HG03469 (cell line): ENCODE measurements around the gene RSPH10B2.
A peak's percentile ranks its signal among the peaks of the same experiment; 100 is the strongest.
"Not testable (repeated sequence)": the region's sequence is repeated elsewhere in the genome, so short reads cannot be mapped to it uniquely, and the experiment has no call there.

ENCODE experiments used
- ATAC-seq: cut with Tn5 transposase; IDR thresholded peaks from one replicate; pipeline ENCODE4 v1.9.1; 2021; ENCODE audit warnings: mild to moderate bottlenecking, moderate library complexity, moderate number of reproducible peaks; ENCODE audit not compliant: unreplicated experiment

RSPH10B2 gene

DNA sequence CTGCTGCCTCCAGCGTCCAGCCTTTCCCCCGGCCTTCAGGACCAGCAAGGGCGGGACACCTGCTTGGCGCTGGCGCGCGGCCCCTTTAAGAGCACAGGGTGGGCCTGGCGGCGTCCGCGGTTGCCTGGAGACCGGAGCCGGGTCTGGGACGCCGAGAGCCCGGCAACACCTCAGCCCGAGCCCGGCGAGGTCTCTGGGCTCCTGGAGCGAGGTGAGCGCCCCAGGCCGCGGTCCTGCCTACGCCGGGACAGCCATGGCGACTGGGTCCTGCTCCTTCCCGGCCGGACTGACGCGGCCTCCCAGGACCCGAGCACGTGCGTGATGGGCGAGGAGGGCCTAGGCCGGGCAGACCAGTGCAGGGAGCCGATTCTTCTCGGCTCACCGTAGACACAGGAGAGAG, at the start of gene RSPH10B2:
RSPH10B2 (plus strand) TSS at position 140 of the 400 bp plus-strand sequence. CDS start 3,575 bp downstream, outside the sequence.
- ATAC-seq: not testable (repeated sequence)

DNA sequence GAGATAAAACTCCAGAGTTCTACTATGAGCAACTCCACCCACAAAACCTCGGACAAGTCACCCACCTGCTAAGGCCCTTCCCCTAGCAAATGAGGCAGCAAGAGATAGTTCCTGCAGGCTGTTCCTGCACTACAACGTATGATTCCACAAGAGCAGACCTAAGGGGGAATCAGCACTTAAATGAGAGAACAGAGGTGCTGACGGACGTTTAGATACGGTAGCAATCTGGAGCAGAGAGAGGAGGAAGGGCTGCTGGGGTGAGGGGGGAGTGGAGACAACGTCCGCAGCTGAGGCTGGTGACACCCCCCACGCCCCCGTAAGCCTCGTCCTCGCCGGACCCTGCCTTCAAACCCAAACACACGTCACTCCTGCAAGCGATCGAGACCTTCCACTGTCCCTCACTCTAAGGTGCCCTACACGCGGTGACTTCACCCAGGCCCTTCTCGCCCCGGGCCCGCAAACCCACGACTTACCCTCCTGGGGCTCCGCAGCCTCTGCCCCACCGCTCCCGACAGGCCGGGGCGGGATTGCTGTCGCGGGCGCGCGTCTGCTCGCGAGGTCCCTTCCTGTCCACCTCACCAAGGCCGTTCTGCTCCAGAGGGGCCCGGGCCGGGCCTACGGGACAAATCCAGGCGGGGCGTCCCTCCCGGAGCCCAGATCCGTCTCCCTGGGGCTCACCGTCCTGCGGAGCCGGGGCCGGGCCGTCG, 47.8 kb upstream of the RSPH10B2 start:
- peak; percentile 4 for ATAC-seq

DNA sequence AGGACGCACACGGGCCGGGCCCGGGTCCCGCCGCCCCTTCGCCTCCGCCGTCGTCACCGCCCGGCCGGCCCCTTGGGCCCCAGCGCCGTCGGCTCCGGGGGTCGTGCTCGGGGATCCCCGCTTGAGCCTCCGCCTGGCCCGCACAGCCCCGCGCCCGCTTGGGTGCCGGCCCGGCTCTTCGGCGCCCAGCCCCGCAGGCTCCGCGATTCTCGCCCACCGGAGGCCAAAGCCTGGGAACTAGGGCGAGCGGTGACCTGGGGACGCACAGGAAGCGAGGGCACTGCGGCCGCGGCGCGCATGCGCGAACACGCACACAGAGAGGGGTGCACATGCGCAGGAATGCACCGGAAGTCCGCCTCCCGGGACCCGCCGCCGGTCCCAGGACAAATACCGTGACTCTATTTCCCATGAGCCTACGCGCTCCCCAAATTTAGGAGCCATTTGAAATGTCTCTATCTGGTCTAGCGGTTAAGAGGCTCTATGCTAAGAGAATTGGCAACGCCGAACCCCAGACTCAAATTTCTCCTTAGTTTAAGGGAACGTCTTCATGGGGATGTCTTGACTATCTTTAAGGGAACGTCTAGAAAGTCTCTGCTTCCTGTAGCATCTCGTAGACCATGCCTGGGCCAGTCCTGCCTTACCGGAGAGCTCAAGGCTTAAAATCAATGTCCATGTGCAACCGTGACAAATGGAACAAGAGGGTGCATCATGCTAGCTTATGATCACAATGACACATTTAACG, 47.1 kb upstream of the RSPH10B2 start, which contains the start of gene ZNF12:
ZNF12 (minus strand) TSS at position 282 of the 742 bp plus-strand sequence. CDS start 1,774 bp downstream, outside the sequence.
- peak; percentile 81 for ATAC-seq

DNA sequence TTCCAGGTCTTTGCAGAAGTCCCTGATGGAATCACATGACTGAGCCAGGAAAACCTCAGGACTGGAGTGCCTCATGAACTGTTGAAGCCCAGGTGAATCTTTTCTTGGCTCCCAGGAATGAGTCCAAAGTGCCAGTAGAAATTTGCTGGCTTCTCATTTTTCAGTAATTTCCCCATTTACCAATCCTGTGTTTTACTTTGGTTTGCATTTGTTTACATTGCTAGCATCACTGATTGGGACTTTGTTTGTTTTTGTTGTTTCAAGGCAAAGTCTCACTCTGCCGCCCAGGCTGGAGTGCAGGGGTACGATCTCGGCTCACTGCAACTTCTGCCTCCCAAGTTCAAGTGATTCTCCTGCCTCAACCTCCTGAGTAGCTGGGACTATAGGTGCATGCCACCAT, 45.6 kb upstream of the RSPH10B2 start:
- ATAC-seq: no peak

DNA sequence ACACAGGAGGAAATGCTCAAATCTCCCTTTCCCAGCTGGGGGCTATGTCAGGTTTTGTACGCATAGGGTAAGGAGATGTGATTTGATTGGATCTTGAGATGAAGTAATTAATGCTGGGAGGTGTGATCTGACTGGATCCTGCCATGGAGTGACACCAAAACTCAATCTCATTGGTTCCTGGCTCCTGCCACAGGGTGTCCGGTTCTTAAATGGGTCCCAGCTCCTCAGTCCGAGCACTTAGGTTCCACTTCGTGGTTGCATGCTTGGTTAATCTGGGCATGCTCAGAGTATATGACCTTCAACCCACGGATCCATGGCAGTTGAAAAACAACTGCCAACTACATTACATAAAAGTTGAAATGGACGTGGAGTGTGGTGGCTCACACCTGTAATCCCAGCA, 44.1 kb upstream of the RSPH10B2 start:
- no peak for ATAC-seq

DNA sequence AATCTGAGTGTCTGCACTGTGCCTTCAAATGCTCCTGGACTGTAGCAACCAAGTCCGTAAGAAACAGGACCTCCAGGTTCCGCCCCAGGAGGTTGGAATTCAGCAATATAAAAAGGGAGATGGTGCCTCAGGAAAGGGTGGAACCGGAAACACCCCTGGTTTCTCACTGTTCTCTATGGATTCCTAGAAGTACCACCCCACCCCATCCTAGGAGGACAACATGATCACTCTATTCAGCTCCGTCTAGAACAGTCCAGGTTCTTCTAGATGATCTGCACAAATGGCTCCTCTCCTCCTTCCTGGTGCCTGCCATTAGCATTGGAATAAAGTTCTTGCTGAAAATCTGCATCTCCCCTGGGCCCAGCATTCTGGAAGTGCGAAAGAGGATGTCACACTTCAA, 39.5 kb upstream of the RSPH10B2 start:
- ATAC-seq: no peak

DNA sequence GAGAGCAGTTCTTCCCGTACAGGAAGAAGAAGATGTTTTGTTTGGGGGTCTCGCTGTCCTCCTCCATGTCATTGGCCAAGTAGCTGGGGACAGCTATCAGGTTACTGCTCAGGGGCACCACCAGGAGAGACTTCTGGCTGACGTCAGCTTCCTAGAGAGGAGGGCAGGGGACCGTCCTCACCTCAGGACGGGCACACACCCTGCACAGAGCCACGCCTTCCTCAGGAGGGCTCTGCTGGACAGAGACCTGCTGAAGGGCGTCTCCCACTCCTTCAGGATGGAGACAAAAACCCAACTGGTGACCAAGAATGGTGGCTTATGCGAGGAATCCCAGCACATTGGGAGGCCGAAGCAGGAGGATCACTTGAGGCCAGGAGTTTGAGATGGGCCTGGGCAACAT, 38.0 kb upstream of the RSPH10B2 start:
- ATAC-seq: not testable (repeated sequence)

DNA sequence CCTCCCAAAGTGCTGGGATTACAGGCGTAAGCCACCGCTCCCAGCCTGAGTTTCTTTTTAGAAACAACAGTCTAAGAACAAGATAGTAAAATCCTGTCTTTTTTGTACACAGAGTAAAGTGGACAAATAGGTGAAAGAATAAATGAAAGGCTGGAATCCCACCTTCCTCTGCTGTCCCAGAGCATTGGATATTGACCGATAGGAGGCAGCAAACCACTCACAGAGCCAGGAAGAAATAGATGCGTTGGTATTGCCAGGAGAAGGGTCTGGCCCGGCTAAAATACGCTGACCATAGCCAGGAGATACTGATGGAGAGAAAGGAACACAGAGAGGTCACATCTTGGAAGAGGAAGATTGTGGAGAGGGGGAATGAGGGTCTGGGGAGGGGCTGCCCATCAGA, 35.8 kb upstream of the RSPH10B2 start:
- no peak for ATAC-seq

DNA sequence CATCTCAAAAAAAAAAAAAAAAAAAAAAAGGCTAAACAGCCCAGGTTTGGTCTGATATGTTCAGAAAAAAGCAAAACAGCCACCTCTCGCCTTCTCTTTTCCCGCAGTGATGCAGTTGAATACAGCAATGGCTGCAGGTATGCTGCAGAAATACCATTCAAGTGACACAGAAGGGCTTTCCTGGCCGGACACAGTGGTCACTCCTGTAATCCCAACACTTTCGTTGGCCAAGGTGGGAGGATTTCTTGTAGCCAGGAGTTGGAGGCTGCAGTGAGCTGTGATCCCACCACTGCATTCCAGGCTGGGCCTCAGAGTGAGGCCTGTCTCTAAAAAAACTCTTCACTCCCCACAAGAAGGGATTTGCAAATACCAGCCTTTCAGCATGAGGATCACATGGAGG, 29.6 kb upstream of the RSPH10B2 start:
- ATAC-seq: not testable (repeated sequence)

DNA sequence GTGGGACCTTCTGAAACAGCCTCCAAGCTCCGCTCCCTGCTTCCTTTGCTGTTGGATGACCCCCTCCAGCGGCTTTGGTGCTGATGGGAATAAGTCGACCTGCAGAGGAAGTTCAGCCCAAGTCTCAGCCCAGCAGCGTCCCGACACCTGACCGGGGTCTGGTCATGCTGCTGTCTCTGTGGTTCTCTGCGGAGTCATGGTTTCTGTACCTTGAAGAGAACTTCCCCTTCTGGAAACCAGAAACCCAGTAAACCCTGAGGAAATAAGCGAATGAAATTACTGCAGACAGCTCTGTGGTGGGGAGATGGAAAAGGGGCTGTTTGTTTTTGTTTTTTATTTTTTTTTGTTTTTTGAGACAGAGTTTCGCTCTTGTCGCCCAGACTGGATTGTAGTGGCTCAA, 28.9 kb upstream of the RSPH10B2 start:
- ATAC-seq: peak; percentile 45

DNA sequence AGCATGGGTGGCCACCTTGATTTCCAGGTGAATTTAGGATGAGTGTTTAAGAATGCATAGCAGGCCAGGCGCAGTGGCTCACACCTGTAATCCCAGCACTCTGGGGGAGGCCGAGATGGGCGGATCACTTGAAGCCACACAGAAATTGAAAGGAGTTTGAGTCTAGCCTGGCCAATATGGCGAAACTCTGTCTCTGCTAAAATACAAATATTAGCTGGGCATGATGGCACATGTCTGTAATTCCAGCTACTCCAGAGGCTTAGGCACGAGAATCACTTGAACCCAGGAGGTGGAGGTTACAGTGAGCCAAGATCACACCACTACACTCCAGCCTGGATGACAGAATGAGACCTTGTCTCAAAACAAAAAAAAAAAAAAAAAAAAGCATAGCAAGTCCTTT, 27.6 kb upstream of the RSPH10B2 start:
- not testable (repeated sequence) for ATAC-seq

DNA sequence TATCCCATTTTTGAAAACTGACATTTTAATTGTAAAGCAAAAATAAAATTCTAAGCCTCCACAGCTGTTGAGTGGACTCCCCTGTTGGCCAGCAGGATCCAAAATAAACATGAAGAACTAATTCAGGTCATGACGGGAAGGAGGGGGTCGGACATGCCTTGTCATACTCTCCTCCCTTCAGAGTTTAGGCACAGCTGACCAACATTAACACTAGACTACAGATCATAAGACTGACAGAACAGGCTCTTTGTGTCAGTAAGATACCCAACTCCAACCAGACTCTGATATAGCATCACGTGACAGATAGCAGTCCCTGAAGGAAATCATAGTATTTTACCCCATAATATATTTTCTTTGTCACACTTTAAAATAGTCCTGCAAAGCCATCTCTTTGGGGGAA, 26.2 kb upstream of the RSPH10B2 start:
- no peak for ATAC-seq

DNA sequence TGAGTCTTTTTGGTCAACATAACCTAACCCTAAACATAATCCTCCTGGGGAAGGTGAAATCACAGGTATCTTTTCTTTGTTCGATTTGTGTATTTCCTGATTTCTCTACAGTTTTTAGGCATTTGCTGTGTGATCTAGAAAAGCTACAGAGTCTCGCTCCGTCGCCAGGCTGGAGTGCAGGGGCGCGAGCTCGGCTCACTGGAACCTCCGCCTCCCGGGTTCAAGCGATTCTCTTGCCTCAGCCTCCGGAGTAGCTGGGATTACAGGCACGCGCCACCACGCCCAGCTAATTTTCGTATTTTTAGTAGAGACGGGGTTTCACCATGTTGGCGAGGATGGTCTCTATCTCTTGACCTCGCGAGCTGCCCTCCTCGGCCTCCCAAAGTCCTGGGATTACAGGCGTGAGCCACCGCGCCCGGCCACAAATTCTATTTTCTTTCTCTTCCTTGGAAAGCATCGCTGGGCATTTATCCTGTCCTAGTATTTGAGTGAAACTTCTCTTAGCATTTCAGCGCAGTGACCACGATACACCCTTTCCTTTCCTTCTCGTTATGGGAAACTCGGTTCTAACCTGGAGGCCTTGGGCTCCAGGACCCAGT, 24.9 kb upstream of the RSPH10B2 start:
- not testable (repeated sequence) for ATAC-seq

DNA sequence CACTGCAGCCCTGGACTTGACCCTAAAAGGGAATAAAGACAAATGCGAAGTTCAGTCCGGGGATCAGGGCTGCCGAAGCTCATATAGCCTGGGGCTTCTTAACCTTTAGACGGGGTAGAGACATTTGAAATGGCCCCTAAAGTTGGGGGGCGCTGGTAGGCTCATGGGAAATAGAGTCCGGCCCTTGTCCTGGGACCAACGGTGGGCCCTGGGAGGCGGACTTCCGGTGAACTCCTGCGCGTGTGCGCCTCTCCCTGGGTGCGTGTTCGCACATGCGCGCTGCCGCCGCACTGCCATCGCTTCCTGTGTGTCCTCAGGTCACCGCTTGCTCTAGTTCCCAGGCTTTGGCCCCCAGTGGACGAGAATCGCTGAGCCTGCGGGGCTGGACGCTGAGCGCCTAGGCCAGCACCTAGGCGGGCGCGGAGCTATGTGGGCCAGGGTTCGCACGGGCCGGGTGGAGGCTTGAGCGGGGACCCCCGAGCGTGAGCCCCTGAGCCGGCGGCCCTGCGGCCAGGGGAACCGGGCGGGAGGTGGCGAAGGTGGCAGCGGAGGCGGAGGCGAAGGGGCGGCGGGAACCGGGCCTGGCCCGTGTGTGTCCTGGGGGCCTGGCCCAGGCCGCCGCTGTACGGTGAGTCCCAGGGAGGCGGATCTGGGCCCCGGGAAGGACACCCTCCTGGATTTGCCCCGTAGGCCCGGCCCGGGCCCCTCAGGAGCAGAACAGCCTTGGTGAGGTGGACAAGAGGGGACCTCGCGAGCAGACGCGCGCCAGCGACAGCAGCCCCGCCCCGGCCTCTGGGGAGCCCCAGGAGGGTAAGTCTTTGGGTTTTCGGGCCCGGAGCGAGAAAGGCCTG, 24.2 kb upstream of the RSPH10B2 start:
- ATAC-seq: peak; percentile 83

DNA sequence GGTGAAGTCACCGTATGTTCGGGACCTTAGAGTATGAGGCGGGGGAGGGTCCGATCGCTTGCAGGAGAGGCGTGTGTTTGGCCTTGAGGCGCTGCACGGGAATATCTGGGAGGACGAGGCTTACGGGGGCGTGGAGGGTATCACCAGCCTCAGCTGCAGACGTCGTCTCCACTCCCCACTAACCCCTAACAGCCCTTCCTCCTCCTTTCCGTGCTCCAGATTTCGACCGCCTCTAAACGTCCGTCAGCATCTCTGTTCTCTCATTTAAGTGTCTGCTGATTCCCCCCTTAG, 23.6 kb upstream of the RSPH10B2 start:
- ATAC-seq: no peak

DNA sequence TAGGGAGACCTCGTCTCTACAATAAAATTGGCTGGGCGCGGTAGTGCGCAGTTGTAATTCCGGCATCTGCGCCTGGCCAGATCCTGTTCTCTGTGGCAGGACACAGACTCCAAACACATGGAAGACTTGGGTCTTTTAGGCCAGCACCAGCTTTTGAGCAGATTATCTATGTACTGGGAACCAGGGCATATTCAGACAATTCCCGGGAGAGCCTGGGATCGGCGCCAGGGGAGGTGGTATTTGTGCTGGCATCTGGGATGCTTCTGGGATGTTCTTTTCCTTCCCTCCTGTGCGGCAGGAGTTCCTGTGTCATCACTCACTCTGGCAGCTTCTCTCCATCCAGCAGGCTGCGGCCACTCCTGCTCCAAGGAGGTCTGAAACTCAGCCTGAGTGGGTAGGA, 15.5 kb upstream of the RSPH10B2 start:
- ATAC-seq: not testable (repeated sequence)

DNA sequence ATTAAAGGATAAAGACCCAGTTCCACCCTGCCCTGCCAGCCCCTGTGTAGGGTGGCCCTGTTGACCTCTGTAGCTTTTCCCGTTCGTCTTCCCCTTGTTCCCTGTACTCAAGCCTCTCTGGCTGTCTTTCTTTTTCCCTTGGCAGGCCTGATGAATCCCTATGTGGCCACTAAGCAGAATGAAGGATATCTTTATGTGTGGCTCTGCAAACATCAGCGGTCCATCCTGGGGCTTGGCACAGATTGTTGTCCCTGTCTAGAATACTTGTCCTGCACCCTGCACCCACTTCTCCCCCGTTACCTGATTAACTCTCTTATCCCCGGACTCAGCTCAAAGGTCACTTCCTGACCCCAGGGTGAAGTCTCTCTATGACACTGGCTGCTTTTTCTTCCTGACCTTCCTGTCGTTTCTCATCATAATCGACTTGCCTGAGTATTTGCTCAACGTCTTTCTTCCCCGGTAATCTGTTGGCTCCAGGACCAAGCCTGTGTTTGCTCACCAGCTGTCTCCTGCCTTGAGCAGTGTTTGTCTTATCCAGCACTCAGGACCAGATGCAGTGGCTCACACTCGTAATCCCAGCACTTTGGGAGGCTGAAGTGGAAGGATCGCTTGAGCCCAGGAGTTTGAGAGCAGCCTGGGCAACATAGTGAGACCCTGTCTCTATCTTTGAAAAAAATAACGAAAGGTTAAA, 9.3 kb upstream of the RSPH10B2 start:
- not testable (repeated sequence) for ATAC-seq

DNA sequence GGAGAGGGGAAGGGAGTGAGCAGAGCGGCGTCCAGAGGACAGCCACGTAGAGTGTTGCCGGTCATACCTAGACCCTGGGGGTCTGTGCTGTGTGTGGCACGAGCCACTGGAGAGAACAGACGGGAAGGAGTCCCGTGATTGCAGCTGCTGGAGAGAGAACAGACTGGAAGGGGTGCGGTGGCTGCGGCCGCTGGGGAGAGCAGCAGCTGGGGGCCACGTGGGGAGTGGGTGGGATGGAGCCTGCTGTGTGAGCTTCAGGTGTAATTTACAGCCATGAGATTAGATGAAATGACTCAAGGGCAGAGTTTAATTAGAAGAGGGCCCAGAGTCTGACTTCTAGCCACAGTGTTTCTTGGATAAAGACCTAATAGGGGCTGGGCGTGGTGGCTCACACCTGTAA, 4.6 kb upstream of the RSPH10B2 start:
- ATAC-seq: not testable (repeated sequence)

DNA sequence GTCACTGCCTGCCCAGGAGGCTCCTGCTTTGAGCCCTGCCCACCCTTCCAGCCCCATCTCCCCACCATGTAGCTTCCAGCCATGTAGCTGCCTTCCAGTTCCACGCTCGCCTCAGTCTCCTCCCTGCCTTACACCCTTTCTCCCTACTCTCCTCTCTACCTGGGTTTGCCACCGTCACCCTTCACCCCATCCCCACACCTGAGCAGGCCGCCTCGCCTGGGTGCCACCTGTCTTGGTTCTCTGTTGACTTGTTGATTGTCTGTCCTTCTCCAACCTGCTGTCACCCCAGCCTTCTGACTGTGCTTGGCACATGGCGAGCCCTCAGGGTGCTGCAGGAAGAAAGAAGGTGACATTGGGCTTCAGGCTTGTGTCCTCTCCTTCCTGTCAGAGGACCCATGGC, 3.7 kb upstream of the RSPH10B2 start:
- not testable (repeated sequence) for ATAC-seq

DNA sequence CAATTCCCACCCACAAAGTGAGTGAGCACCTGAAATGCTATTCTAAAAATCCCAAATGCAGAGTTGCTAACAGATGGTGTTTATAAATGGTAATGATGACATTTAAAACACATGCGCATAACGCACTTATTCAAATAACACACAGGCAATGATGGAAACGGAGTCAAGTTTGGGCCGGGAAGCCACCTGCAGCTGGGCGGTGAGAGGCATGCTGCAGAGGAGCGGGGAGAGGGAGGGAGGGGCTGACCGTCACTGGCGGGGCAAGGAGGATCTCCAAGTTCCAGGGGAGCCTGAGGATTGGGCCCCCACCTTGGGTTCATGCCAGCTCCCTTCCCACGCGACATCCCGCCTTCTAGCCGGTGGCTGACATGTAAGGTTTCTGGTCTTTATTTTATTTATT, 7.3 kb downstream of the RSPH10B2 start:
- not testable (repeated sequence) for ATAC-seq
